ENCODE data around the gene PRKAA1.
"Not testable (repeated sequence)": the region's sequence is repeated elsewhere in the genome, so short reads cannot be mapped to it uniquely, and the experiment has no call there.

Gene PRKAA1

DNA sequence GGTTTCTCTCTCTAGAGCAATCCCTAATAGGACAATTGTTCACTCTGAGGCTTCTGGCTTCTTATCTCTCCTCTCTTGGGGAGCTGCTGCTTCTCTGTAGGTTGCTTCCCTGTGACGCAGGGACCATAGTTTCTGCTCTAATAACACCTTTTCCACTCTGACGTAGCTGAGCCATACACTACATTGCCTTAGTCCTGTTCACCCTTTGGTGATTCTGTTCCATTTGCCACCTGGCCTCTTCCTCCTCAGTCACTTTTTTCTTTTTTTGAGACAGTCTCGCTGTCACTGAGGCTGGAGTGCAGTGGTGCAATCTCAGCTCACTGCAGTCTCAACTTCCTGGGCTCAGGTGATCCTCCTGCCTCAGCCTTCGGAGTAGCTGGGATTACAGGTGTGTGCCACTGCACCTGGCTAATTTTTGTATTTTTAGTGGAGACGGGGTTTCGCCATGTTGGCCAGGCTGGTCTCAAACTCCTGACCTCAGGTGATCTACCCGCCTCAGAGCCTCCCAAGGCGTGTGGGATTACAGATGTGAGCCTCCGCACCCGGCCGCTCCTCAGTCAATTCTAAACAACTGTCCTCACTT, 27.4 kb upstream of the PRKAA1 start:
- not testable (repeated sequence) for DNase-seq

DNA sequence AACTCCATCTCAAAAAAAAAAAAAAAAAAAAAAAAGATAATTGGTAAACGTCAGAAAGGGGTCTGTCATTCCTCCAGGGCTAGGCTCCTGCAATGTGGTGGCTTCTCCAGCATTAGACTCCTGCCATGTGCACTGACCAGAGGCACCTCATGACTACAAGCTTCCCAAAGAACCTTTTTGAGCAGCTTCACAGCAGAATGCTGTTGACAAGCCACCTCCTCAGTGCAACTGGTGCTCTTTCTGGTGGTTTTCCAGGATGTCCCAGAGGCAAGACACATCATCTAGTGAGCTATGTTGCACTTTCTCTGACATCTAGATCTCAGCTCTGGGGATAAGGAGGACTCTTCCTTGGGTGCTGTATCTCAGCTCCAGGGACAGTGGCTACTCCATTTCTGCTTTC, 25.3 kb upstream of the PRKAA1 start:
- DNase-seq: no peak

DNA sequence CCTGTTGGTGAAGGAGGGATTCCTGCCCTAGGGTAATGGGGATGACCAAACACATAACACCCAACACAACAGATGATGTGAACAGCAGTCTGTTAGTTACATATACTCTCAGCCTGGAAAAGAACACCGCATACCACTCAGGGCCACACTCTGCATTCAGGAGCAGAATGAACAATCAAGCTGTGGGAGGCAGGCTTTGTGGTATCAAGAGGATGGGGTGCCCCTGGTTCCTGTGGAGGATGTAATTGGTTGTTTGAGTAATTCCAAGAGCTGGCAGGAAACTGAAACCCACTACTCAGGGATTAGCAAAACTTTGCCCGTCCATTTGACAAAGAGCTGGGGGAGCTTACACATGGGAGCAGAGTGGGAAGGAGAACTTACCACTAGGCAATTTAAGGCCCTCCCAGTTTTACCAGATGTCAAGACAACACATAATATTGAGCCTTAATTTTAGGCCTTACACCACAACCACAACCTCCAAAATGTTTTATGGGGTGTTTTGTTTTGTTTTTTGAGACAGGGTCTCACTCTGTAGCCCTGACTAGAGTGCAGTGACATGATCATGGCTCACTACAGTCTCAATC, 15.6 kb upstream of the PRKAA1 start:
- no peak for DNase-seq

DNA sequence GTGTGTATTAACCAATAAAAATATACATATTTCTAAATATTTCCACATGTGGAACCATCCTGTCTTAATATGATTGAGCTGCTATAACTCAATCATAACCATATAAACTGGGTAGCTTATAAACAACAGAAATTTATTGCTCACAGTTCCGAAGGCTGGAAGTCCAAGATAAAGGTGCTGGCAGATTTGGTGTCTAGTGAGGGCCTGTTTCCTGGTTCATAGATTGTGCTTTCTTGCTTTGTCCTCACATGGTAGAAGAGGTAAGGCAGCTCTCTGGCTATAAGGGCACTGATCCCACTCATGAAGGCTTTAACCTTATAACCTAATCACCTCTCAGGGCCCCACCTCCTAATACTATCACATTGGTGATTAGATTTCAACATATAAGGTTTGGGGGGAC, 14.0 kb upstream of the PRKAA1 start:
- DNase-seq: no peak

DNA sequence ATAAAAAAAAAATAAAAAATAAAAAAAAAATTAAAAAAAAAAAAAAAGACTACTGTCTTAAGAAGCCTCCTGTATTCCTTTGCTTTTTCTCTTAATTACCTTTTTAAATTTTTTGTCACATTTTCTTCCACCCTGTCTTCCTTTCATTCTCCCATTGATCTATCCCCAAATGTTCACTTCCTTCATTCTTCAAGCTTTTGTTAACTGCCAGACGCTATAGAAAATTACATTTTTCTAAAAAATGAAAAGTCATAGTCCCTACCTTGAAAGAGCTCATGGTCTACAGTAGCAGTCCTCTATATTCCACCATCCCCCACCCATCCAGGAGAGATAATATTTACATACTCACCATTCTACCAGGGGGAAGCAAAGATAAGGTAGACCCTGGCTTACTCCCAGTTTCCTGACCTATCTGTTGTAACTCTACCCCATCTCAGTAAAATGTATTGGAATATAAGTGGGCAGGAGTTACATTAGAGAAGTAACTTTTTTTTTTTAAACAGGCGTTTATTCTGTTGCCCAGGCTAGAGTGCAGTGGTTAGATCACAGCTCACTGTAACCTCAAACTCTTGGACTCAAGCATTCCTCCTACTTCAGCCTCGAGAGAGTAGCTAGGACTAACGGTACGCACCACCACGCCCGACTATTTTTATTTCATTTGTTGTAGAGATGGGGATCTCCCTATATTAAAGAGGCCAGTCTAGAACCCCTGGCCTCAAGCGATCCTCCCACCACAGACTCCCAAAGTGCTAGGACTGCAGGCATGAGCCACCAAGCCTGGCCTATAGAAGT, 3.8 kb upstream of the PRKAA1 start:
- no peak for DNase-seq

DNA sequence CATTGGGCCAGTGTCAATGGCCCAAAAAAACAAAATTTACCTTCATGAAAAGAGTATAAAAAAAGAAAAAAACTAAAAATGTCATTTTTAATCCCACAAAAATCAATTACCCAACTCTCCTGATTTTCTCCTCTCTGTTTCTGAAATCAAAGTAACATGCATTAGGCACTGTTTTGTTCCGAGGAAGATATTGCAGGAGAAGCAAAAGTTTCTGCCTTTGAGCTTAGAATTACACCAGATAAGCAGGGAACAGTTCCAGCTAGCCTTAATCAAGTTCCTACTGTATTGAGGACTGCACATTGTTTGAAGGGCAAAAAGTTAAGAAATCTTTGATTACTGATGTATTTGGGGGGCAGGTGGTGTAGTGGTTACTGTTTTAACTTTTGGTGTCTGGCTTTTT, 1.1 kb upstream of the PRKAA1 start:
- no peak for DNase-seq

DNA sequence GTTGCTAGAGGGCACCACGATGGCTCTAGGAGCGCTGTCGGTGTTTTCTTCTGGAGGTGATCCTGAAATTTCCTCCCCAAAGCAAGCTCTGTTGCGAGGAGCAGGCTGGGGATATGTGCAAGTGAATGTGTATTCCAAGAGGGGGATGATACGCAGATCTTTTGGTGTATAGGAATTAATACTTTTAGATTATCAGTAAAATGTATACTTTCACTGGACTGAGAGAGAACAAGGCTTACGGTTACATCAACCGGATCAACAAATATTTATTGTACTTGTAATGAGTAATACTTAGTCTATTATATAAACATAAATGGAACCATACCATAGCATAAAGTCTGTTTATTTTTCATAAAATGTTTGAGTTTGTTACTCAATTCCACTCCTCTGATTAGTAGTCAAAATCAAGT, 632 bp upstream of the PRKAA1 start:
- DNase-seq: no peak

DNA sequence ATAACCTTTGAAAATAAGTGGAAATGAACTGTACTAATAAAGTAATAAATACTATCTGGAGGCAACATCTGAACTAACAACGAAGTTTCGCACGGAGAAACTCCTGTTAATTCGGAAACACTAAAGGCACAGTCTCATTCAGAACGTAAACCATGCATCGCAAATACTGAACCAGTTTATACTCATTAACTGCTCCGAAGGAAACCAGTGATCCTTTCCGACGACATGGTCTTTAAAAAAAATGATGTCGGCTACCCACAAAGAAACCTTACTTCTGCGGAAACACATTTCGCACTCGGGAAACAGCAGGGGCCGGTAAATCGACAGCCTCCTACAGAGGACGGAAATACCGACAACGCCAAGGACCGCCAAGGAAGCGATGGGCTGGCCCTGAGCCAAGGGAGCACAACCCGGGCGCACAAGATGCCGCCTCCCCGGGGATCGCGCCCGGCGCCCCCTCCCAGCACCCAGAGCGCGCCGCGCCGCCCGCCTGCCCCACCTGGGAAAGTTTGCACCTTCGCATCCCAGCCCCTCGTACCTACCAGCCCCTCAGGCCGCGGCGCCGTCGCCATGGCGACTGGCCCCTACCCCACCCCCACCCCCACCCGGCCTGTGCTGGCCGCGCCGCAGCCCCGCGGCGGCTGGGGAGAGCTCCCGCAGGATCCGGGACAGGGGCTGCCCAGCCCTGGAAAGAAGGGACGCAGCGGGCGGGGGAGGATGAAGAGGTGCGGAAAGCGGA, 732 bp downstream of the PRKAA1 start:
- DNase-seq: peak; percentile 84

DNA sequence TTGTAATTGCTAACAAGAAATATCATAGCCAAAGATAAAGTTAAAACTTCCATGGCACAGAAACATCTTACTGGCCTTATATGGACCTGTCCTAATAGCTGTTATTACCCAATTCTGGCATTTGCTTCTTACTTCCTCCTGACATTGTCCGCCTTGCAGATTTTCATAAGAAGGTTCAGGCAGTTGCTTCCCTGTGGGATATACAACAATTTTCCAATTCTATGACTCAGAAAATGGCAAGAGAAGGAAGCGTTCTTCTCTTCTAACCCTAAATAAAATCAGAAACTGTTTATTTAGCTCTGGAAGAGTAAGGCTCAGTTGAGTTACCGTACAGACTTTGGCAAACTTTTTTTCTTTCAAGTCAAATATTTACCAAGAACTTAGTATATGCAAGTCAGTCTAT, 1.7 kb downstream of the PRKAA1 start:
- DNase-seq: no peak

DNA sequence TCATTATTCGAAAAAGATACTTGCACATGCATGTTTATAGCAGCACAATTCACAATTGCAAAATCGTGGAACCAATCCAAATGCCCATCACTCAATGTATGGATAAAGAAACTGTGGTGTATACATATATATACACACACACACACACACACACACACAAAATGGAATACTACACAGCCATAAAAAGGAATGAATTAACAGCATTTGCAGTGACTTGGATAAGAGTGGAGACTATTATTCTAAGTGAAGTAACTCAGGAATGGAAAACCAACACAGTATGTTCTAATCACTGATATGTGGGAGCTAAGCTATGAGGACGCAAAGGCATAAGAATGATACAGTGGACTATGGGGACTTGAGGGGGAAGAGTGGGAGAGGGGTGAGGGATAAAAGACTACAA, 3.3 kb downstream of the PRKAA1 start:
- DNase-seq: not testable (repeated sequence)

DNA sequence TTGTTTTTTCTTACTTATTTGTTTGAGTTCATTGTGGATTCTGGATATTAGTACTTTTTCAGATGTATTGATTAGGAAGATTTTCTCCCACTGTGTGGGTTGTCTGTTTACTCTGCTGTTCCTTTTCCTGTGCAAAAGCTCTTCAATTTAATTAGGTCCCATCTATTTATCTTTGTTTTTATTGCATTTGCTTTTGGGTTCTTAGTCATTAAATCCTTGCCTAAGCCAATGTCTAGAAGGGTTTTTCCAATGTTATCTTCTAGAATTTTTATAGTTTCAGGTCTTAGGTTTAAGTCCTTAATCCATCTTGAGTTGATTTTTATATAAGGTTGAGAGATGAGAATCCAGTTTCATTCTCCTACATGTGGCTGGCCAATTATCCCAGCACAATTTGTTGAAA, 3.8 kb downstream of the PRKAA1 start:
- DNase-seq: not testable (repeated sequence)

DNA sequence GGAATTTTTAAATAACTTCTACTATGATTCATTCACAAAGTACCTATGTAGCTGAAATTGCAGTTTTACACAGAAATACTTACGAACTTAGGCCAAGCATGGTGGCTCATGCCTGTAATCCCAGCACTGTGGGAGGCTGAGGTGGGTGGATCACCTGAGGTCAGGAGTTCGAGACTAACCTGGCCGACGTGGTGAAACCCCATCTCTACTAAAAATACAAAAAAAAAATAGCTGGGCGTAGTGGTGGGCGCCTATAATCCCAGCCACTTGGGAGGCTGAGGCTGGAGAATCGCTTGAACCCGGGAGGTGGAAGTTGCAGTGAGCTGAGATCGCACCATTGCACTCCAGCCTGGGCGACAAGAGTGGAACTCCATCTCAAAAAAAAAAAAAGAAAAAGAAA, 5.5 kb downstream of the PRKAA1 start:
- not testable (repeated sequence) for DNase-seq

DNA sequence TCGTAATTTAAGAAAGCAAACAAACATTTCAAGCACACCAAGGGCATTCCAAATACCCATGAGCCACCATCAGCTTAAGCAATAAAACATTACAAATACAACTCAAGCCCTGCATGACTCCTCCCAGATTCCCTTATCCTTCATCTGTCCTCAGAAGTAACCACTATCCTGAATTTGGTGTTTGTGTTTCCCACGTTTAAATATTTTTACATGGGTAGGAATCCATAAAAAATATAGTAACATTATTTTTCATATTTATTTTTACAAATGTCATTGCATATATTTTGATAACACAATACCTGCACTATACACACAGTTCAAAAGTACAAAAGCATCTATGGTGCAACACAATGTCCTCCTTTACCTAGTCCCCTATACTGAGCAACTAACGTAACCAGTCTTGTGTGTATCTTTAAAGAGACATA, 6.4 kb downstream of the PRKAA1 start:
- DNase-seq: no peak

DNA sequence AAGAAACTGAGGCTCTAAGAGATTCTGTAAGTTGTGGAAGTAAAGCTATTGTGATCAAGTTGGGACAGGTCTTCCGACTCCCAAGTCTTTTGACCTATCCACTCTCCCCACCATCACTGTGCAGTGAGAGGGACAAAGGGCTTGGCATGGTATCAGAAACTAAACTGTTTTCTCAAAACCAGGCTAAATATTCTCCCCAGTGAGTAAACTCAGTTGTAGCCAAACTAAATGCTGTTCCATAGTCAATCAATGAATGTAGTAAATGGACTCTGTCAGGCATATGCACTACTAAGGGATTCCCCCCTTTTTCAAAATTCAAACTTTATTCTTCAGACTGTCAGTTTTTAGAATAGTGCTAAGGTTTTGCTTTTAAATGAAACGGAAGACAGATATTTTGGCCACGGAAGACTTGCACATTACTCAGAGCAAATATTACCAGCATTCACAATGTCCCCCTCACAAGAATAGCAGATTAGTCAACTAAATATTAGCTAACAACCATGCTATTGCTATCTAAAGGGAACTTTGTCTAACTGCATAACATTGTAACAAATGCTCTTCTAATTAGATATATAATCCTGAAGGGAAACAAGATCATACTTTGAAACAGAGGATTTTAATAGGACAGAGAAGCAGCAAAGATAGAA, 7.1 kb downstream of the PRKAA1 start:
- no peak for DNase-seq

DNA sequence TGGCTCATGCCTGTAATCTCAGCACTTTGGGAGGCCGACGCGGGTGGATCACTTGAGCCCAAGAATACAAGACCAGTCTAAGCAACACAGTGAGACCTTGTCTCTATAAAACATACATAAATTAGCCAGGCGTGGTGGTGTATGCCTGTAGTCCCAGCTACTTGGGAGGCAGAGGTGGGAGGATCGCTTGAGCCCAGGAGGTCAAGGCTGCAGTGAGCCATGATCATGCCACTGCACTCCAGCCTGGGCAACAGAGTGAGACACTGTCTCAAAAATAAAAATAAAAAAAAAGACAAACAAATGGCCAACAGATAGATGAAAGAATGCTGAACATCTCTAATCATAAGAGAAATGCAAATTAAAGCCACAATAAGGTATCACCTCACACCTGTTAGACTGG, 9.2 kb downstream of the PRKAA1 start:
- DNase-seq: not testable (repeated sequence)

DNA sequence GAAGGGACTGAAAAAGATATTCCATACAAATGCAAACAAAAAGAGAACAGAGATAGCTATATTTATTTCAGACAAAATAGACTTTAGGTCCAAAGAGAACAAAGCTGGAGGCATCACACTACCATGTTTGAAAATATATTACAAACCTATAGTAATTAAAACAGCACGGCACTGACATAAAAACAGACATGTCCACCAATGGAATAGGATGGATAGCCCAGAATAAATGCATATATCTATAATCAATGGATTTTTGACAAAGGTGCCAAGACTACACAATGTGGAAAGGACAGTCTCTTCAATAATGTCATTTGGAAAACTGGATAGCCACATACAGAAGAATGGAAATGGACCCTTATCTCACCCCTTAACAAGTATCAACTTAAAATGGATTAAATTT, 10.2 kb downstream of the PRKAA1 start:
- DNase-seq: no peak

DNA sequence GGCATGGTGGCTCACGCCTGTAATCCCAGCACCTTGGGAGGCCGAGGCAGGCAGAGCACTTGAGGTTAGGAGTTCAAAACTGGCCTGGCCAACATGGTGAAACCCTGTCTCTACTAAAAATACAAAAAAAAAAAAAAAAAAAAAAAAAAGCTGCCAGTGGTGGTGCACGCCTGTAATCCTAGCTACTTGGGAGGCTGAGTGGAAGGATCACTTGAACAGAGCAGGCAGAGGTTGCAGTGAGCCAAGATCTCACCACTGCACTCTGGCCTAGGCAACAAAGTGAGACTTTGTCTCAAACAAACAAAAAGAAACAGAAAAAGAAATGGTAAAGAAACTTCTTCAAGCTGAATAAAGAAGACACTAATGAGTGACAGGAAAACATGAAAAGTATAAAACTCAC, 11.5 kb downstream of the PRKAA1 start:
- DNase-seq: not testable (repeated sequence)

DNA sequence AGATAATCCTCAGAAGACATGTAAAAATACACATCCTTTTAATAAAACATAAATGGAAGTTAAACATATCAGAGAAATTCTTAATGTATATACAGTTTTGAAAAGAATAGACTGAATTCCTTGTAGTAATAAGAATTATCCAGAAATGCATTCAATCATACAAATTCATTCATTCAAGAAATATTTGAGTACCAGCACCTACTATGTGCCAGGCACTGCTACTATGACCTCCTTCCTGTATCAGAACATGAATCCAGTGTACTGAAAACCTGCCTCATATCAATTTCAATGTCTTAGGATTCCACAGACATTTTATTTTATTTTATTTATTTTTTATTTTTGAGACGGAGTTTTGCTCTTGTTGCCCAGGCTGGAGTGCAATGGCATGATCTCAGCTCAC, 13.3 kb downstream of the PRKAA1 start:
- no peak for DNase-seq

DNA sequence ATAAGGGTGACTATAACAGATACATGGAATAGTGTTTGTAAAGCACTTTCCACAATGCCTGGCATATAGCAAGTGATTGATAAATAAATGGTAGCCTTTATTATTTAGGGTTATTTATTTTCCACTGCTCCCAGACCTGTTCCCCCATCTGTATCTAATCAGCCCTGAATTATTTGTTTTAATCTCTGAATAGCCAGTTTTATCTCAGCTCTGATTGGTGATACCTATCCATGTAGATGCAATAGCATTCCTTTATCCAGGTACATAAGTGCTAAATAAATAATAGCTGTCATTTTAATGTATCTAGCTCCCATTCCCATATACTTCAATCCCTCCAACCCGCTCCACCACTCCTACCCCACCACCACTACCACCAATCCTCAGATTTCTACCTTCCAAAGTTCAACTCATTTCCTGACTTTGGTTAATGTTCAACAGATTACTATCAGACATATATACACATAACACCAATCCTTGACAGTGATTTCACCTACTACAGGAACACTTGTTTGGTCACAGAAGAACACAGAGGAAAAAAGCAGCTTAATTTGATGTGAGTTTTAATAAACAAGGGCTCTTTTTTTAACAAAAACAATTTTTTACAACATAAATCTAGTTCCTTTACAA, 14.0 kb downstream of the PRKAA1 start:
- DNase-seq: no peak

DNA sequence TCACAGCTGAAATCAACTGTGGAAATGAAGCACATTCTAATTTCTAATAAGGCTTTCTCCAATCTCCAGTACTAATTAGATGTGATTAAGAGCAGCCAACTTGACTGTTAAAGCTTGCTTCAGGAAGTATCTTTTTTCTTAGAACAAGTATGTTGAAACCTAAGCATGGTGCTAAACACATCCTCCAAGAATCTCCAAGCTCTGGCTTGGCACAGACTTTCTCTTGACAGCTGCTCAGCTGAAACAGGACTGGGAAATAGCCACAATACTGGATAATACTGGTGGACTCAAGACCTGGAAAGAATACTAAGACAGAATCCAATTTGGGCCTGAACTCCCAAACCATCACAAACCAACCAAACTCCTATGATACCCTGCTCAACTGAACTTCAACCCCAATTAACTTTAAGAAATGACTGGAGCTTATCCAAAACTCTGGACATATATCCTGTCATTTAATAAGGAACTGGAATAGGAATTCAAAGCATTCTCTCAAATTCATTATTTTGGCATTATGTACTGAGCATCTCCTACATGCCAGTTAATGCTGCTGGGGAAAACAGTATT, 16.2 kb downstream of the PRKAA1 start:
- DNase-seq: no peak

DNA sequence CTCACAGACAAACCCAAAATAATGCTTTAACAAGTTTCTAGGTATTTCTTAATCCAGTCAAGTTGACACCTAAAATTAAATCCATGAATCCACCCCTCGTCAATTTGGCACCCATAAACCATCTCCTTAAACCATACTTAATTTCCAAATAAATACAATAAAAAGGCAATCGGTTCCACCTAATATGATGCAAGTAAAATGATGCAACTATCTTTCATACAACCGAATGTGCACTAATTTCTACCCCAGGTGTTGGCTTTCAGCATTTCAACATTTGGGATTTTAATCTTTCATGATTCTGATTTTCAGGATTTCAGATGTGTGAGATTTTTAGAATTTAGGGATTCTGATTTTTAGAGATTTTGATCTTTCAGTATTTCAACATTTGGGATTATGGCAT, 17.3 kb downstream of the PRKAA1 start:
- no peak for DNase-seq

DNA sequence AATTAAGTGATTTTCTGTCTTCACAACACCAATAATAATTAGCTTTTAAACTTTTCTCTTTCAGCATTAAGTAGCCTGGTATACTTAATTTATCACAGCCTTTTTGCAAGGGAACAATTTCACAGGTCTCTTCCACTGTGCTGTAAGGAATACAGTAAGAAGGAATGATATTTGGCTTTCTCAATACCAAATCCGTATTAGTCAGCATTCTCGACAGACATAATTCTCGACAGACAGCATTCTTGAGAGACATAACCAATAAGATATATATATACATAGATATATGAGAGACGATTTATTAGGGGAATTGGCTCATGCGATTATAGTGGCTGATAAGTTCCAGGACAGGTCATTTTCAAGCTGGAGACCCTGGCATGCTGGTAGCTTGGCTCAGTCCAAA, 18.0 kb downstream of the PRKAA1 start:
- DNase-seq: no peak

Measured in NCI-H2081 (cell line).